Right atrium auricular region (tissue), 2 donors: Measurements from ENCODE around the gene SEC22A. TPM values are rescaled to one million over a fixed set of nuclear protein-coding genes. Genes with fewer than 3 reads are reported as not detected.

ENCODE experiments used
- DNase-seq: peaks from one replicate; pipeline ENCODE4 v3.0.0-alpha.2; 2019; ENCODE audit warnings: low spot score
- H3K27ac ChIP-seq, 2 donors: fragments of 200-600 bp; sonication (generic); 1 replicate in 1 of 2; 2 replicates in 1 of 2; pipeline ENCODE4 v1.5.1; 2016 to 2019
- H3K27me3 ChIP-seq, 2 donors: fragments of 200-600 bp; sonication (generic); one replicate each; pipeline versions ENCODE4 v1.5.1 to v1.6.0; 2017 to 2019
- H3K36me3 ChIP-seq: fragments of 200-600 bp; sonication (generic); one replicate; pipeline ENCODE4 v1.5.1; 2016
- H3K4me1 ChIP-seq, 2 donors: fragments of 200-600 bp; sonication (generic); one replicate each; pipeline versions ENCODE4 v1.5.1 to v1.6.0; 2017 to 2019
- H3K4me3 ChIP-seq, 2 donors: fragments of 200-600 bp; sonication (generic); 1 replicate in 1 of 2; 2 replicates in 1 of 2; pipeline ENCODE4 v1.5.1; 2017 to 2019; ENCODE audit warnings: mild to moderate bottlenecking in 1 of 2, moderate library complexity in 1 of 2
- H3K9me3 ChIP-seq, 2 donors: fragments of 200-600 bp; sonication (generic); one replicate each; pipeline ENCODE4 v1.5.1; 2019
- total RNA-seq, 2 donors: library from RNA; depleted of rRNA; stranded (reverse); fragments of >200 nt; gene quantifications; one replicate each; pipeline ENCODE4 v1.1.0, GENCODE V29; 2016
- TF ChIP-seq, protein P1 (sequence below), 2 donors: fragments of 200-600 bp; sonication (generic); IDR thresholded peaks; one replicate each; pipeline ENCODE4 v1.5.1; 2019; ENCODE audit warnings: antibody characterized with exemption in 2 of 2

Gene SEC22A
- total RNA-seq, 2 donors from 2014 or later = 13.7 to 24.2 TPM

- Histone ChIP-seq H3K4me1 (no peaks in the 10 kb centered on the region), H3K36me3 (peaks cover 79% of the 10 kb centered on the region), H3K27ac (no peak overlapping the region), H3K4me3 (no peak overlapping the region), H3K9me3 (no peaks in the 10 kb centered on the region), H3K27me3 (no peaks in the 10 kb centered on the region)
- TF ChIP-seq, protein P1, sequence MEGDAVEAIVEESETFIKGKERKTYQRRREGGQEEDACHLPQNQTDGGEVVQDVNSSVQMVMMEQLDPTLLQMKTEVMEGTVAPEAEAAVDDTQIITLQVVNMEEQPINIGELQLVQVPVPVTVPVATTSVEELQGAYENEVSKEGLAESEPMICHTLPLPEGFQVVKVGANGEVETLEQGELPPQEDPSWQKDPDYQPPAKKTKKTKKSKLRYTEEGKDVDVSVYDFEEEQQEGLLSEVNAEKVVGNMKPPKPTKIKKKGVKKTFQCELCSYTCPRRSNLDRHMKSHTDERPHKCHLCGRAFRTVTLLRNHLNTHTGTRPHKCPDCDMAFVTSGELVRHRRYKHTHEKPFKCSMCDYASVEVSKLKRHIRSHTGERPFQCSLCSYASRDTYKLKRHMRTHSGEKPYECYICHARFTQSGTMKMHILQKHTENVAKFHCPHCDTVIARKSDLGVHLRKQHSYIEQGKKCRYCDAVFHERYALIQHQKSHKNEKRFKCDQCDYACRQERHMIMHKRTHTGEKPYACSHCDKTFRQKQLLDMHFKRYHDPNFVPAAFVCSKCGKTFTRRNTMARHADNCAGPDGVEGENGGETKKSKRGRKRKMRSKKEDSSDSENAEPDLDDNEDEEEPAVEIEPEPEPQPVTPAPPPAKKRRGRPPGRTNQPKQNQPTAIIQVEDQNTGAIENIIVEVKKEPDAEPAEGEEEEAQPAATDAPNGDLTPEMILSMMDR (IDR thresholded peaks at IDR 0.05) = no peak
- no peak for DNase-seq
Observed at GRCh38 chr3:123302961-123303360, 101.2 kb downstream of the SEC22A start.

DNA sequence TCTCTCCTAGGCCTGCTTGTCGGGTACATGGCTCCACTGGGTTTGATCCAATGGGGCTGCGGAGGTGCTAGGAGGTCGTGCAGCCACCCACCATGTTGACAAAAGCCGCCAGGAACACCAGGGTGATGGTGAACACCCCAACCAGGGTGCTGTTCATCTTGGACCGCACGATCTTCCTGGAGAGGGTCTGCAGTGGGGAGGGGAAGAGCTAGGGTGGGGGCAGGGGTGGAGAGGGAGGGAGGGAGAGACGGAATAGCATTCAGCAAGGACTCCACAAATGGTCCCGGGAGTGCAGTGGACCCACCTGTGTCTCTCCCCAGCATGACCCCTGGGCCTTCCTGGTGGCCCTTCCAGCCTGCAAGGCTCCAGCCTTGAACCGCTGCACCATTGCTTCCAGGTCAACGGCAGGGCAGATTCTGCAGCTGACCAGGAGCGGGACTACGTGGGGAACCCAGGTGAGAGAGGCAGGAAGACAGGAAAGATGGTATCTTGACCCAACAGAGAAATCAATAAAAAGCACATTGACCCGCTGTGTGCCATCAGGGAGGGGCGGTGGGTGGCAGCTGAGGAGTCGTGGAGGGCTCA is 102.3 kb downstream of the SEC22A start:
- Histone ChIP-seq H3K4me3 (no peak overlapping the region), H3K4me1 (no peaks in the 10 kb centered on the region), H3K27ac (no peak overlapping the region), H3K9me3 (no peaks in the 10 kb centered on the region), H3K27me3 (no peaks in the 10 kb centered on the region), H3K36me3 (peaks cover 82% of the 10 kb centered on the region)
- TF ChIP-seq, protein P1 (IDR thresholded peaks at IDR 0.05) = no peak
- DNase-seq = no peak

GRCh38 chr3:123305192-123305591 is 103.4 kb downstream of the SEC22A start:
- Histone ChIP-seq H3K9me3 (no peaks in the 10 kb centered on the region), H3K36me3 (peaks cover 78% of the 10 kb centered on the region), H3K4me3 (no peak overlapping the region), H3K4me1 (no peaks in the 10 kb centered on the region), H3K27me3 (no peaks in the 10 kb centered on the region), H3K27ac (no peak overlapping the region)
- DNase-seq = no peak
- TF ChIP-seq, protein P1 (IDR thresholded peaks at IDR 0.05) = no peak

DNA sequence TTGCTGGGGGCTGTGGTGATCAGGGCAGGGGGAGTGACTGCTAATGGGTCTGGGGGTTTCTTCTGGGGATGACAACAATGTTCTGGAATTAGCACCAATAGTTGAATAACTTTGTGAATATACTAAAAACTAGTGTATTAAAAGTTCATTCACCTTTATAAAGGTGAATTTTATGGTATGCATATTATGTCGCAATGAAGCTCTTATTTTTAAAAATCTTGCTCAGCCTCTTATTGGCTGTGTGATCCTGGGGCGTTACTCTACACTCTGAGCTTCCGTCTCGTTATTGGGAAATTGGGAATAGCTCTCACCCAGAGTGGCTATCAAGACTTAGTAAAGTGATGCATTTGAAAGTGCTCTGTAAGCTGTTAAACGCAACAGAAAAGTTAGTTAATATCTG is 105.3 kb downstream of the SEC22A start:
- TF ChIP-seq, protein P1 (IDR thresholded peaks at IDR 0.05) = no peak

DNA sequence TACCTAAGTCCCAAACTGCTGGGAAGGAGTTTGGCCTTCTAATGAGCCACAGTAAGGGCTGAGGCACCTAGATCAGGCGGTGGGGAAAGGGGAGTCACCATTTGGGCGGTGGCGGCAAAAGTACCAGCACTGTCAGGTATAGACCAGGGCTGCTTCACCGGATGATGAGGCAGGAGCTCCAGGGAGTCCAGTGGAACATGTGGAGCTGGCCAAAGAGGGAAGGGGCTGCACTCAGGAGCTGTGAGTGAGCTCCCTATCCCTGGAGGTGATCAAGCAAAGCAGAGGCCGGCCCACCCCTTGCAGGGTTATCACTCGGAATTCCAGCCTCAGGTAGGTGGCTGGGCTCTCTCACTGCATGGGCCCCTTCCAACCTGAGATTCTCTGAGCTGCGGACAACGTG is 108.4 kb downstream of the SEC22A start:
- Histone ChIP-seq H3K4me3 (no peak overlapping the region), H3K27ac (no peak overlapping the region), H3K36me3 (peaks cover 52% of the 10 kb centered on the region), H3K4me1 (peaks cover 0 to 18% of the 10 kb centered on the region in 2 donors), H3K9me3 (no peaks in the 10 kb centered on the region), H3K27me3 (no peaks in the 10 kb centered on the region)
- TF ChIP-seq, protein P1 (IDR thresholded peaks at IDR 0.05) = no peak
- DNase-seq = no peak

More for the DNA sequence above, 105.3 kb downstream of the SEC22A start:
- Histone ChIP-seq H3K27ac (no peak overlapping the region), H3K36me3 (peaks cover 65% of the 10 kb centered on the region), H3K9me3 (no peaks in the 10 kb centered on the region), H3K4me3 (no peak overlapping the region), H3K27me3 (no peaks in the 10 kb centered on the region), H3K4me1 (no peaks in the 10 kb centered on the region)
- DNase-seq = no peak

DNA sequence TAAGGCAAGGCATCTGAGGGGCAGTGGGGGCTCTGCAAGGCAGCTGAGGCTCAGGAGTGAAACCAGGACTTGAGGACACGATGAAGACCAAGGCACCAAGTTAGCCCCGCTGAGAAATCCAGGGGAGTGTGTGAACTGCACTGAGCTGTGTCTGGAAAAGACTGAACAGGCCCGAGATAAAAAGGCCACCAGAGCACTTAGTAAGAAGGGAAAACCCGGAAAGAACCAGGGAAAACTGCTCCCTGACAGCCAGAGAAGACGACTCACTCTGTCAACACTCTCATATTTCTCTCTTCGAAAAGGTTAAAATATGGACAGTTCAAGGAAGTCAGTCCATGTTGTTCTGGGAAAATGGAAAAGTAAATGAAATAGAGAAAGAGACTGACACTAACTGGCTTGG is 109.0 kb downstream of the SEC22A start:
- TF ChIP-seq, protein P1 (IDR thresholded peaks at IDR 0.05) = no peak
- H3K9me3 ChIP-seq = no peaks in the 10 kb centered on the region
- no peak for DNase-seq
- H3K4me1 ChIP-seq = peaks cover 0 to 23% of the 10 kb centered on the region in 2 donors
- no peaks in the 10 kb centered on the region for H3K27me3 ChIP-seq
- H3K4me3 ChIP-seq = no peak overlapping the region
- peaks cover 52% of the 10 kb centered on the region for H3K36me3 ChIP-seq
- no peak overlapping the region for H3K27ac ChIP-seq
